GM20000 (cell line): Measurements from ENCODE around the gene NR6A1.

Experiments
- DNase-seq: peaks from one replicate; pipeline ENCODE4 v3.0.0; 2012; ENCODE audit warnings: low spot score
- TF ChIP-seq, protein P1 (sequence below): IDR thresholded peaks from 2 replicates; pipeline ENCODE4 v1.5.1; 2012; ENCODE audit warnings: mild to moderate bottlenecking, control low read depth; ENCODE audit errors: extremely low read depth, missing control alignments

Gene NR6A1

DNA sequence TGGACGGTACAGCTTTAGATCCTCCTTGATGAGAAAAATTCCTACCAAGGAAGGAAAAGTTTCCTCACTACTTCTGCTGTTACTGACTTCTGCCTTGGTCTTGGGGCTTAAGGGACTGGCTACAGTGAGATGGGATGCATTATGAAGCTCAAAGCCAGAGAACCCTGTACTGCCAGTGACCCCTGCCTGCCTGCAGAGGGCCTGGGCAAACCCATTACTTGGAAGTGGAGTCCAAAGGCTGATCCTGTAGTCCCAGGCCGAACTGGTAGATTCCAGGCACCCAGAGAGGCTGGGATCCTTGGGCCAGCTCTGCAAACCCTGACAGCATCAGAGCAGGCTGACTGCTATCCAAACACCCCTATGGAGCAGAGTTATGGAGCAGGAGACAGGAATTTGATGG is 238.2 kb downstream of the NR6A1 start:
- DNase-seq: no peak
- TF ChIP-seq, protein P1, sequence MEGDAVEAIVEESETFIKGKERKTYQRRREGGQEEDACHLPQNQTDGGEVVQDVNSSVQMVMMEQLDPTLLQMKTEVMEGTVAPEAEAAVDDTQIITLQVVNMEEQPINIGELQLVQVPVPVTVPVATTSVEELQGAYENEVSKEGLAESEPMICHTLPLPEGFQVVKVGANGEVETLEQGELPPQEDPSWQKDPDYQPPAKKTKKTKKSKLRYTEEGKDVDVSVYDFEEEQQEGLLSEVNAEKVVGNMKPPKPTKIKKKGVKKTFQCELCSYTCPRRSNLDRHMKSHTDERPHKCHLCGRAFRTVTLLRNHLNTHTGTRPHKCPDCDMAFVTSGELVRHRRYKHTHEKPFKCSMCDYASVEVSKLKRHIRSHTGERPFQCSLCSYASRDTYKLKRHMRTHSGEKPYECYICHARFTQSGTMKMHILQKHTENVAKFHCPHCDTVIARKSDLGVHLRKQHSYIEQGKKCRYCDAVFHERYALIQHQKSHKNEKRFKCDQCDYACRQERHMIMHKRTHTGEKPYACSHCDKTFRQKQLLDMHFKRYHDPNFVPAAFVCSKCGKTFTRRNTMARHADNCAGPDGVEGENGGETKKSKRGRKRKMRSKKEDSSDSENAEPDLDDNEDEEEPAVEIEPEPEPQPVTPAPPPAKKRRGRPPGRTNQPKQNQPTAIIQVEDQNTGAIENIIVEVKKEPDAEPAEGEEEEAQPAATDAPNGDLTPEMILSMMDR: no peak

DNA sequence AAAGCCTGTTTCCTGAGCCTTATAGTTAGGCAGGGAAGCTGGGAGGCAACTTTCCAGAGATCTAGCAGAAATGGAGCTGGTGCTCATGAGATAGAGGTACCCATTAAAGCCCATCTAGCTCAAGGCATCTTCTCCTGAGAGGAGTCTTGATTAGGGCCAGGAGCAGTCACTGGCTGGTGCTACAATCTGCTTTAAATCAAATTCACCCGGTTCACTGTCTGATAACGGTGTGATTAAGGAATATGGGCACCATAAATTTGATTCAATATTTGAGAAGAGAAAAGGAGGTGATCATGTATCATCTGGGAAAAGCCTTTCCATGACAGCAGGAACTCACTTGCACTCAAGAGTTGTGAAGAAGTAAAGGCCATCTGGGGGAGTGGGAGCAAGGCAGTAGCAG is 240.0 kb downstream of the NR6A1 start:
- DNase-seq: no peak
- TF ChIP-seq, protein P1: no peak

DNA sequence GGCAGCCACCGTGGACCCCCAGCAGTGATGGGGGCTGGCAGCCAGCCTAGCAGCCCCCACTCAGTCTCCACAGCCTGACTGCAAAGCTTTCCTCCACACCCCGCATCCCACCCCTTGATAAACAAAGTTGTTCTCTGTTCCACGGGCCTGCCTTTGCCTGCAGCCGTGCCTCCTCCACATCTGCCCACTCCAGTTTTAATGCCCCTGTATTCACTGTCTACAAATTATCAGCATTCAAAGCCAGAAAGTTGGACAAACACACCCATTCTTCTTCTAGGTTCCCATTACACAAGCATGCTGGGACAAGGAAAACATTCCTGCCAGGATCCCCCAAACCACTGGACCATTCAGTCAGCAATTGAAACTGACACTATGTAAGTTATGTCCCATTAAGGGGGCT is 240.9 kb downstream of the NR6A1 start:
- TF ChIP-seq, protein P1: no peak
- no peak for DNase-seq

DNA sequence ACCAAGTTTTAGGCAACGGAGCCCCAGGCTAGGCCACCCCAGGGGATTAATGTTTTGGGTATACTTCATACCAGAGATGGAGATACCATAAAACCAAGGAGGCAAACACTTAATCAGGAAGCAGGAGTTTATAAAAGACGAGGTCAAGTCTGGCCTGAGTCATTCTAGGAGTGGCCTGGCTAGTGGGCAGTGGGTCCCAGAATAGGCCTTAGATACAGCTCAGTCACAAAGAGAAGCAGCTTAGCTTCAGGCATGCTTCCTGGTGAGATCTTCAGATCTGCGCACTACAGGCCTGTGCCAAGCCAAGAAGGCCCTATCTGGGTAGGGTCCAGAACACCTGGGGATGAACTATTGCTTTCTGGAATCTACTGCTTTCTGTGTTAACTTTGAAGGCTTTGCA is 243.3 kb downstream of the NR6A1 start:
- TF ChIP-seq, protein P1: no peak
- DNase-seq: no peak

DNA sequence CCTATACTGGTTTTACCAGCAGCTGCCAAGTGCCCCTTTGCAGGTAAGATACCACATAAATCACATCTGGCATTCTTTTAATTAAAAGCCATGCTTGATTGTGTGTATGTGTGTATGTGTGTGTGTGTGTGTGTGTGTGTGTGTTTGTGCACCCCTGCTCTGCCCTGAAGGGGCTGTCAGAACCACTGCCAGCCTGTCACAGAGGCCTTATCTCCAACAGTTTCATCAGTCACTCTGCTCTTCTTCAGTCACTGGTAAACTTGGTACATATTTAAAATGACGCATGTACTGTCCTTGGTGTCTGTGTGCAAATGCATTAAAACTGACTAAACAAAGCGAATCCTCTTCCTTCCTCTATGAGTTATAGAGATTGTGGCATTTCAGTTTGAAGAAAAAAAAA is 244.9 kb downstream of the NR6A1 start:
- TF ChIP-seq, protein P1: no peak
- DNase-seq: no peak

DNA sequence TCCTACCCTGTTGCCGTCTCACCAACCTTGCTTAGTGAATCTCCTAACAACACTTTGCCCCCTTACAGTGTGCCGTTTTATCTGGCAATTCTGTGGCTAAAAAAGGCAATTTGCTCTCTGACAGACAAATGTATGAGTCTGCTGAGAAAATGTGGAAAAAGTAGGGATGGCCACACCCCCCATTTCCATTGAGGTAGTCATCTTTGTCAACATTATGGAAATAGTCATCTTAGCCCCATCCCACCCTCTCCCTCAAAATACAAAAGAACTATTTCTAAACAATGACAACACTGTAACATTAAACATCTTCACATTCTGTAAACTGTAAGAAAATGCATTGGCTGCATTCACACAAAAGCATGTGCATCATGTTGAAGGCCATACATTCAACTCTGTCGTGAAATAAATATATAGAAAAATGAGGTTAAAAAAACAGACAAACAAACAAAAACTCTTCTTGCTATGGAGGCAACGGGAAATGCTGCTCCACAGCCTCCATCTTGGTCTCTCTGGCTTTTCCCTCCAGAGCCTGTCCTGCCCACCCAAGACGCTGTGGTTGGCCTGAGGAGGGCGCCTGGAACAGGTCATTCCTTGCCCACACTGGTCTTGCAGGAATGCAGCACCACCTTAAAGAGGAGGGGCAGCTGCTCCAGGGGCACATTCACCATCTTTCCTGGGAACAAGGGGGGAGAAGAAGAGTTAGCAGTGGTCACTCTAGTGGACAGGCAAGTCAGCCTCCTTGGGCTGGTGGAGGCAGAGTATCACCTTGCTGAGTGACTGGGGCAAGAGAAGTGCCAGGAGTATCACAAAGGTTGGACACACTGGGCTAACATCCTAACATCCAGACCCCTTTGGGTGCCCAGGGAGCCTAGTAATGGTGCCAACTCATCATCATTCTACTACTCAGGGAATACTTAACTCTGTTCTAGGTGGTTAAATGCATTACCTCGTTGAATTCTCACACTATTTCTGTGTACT is 248.7 kb downstream of the NR6A1 start:
- TF ChIP-seq, protein P1: no peak
- no peak for DNase-seq

DNA sequence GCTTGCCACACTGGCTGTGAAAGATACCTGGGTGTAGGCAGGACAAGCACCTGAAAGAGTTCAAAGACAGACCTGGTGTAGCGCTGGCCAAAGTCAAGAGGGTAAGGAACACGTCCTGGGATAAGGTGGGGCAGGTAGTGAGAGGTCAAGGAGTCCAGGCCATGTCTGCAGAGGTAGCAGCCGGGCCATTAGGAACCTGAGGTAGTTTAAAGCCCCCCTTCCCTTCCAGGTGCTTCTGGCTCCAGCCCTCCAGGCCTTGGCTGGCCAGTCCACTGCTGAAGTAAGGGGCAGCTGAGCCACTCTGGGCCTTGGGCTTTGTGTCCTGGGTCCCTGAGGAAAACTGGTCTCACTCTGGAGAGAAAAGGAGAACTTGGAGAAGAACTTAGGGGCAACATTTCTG is 250.0 kb downstream of the NR6A1 start:
- TF ChIP-seq, protein P1: no peak
- DNase-seq: no peak
